ENCODE data around the gene DUS3L. TPM values are rescaled to one million over a fixed set of nuclear protein-coding genes. Genes with fewer than 3 reads are reported as not detected.

Gene DUS3L
- total and polyA plus RNA-seq, 7 experiments from 2014 or later, result 33.1 to 179 (median 77.7) TPM

- Histone ChIP-seq H3K27me3 (ENCODE audit: control insufficient read depth in 2 of 2, insufficient read depth in 2 of 2, low read length in 2 of 2) (no peaks in the 10 kb centered on the region), H3K9me3 (ENCODE audit: control insufficient read depth in 2 of 3, low read length in 3 of 3) (no peaks in the 10 kb centered on the region), H3K27ac (ENCODE audit: low read depth, low read length) (no peak overlapping the region), H3K4me1 (ENCODE audit: control insufficient read depth in 2 of 2, insufficient read depth in 2 of 2, low read length in 2 of 2) (peaks cover 6 to 10% of the 10 kb centered on the region in 2 donors), H3K36me3 (ENCODE audit: control insufficient read depth in 2 of 3, insufficient read depth in 3 of 3, low read length in 3 of 3) (no peaks in the 10 kb centered on the region), H3K4me3 (ENCODE audit: low read length) (no peak overlapping the region)
- intact Hi-C loops (cut with micrococcal nuclease), result no loop called here
- H3K4me1 Mint-ChIP-seq, result peaks cover 0 to 10% (median 3%) of the 10 kb centered on the region in 7 donors
- no peaks in the 10 kb centered on the region for H3K9me3 Mint-ChIP-seq
- H3K4me3 Mint-ChIP-seq, result no peak overlapping the region
- DNase-seq (no peak), ATAC-seq (no peak)
- ChIA-PET CTCF (no interaction called here), POLR2A (no interaction called here)
- peak overlapping the region in 1 of 9 donors; percentile 58 for H3K27ac Mint-ChIP-seq
- H3K27me3 Mint-ChIP-seq, result peaks cover 0 to 9% (median 0%) of the 10 kb centered on the region in 5 donors
- no peaks in the 10 kb centered on the region for H3K36me3 Mint-ChIP-seq
Observed at GRCh38 chr19:5832527-5833216, 41.7 kb upstream of the DUS3L start.

GRCh38 chr19:5832061-5832460 lies 41.1 kb upstream of the DUS3L start:
- Histone ChIP-seq H3K4me1 (ENCODE audit: control insufficient read depth in 2 of 2, insufficient read depth in 2 of 2, low read length in 2 of 2) (peaks cover 10 to 11% of the 10 kb centered on the region in 2 donors), H3K9me3 (ENCODE audit: control insufficient read depth in 2 of 3, low read length in 3 of 3) (no peaks in the 10 kb centered on the region), H3K4me3 (ENCODE audit: low read length) (no peak overlapping the region), H3K27ac (ENCODE audit: low read depth, low read length) (no peak overlapping the region), H3K36me3 (ENCODE audit: control insufficient read depth in 2 of 3, insufficient read depth in 3 of 3, low read length in 3 of 3) (no peaks in the 10 kb centered on the region), H3K27me3 (ENCODE audit: control insufficient read depth in 2 of 2, insufficient read depth in 2 of 2, low read length in 2 of 2) (no peaks in the 10 kb centered on the region)
- CTCF ChIA-PET, result no interaction called here
- H3K36me3 Mint-ChIP-seq, result no peaks in the 10 kb centered on the region
- peaks cover 3 to 14% (median 6%) of the 10 kb centered on the region in 7 donors for H3K4me1 Mint-ChIP-seq
- DNase-seq (no peak), ATAC-seq (no peak)
- peak overlapping the region in 1 of 9 donors; percentile 58 for H3K27ac Mint-ChIP-seq
- H3K27me3 Mint-ChIP-seq, result peaks cover 0 to 10% (median 0%) of the 10 kb centered on the region in 5 donors
- peaks cover 0 to under 1% (median 0%) of the 10 kb centered on the region in 11 donors for H3K9me3 Mint-ChIP-seq
- intact Hi-C loops (cut with micrococcal nuclease), result no loop called here
- POLR2A ChIA-PET, result no interaction called here
- H3K4me3 Mint-ChIP-seq, result no peak overlapping the region

DNA sequence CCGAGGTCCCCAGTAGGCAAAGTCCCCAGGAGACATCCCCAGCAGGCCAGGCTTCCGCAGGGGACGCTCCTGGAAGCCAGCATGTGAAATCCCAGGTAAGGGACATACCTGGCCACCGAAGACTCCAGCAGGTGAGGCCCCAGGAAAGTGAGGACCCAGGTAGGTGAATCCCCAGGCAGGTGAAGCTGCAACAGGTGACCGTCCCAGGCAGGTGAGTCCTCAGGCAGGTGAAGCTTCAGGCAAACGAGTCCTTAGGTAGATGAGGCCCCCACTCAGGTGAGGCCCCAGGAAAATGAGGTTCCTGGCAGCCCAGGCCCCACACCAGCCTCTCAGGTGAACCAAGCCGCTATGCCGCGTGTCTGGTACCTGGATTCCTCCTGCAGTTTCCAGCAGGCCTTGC lies 40.2 kb upstream of the DUS3L start:
- peaks cover 5 to 19% (median 10%) of the 10 kb centered on the region in 7 donors for H3K4me1 Mint-ChIP-seq
- ChIA-PET CTCF (no interaction called here), POLR2A (no interaction called here)
- H3K36me3 ChIP-seq (ENCODE audit: control insufficient read depth in 2 of 3, insufficient read depth in 3 of 3, low read length in 3 of 3), result no peaks in the 10 kb centered on the region
- H3K4me1 ChIP-seq (ENCODE audit: control insufficient read depth in 2 of 2, insufficient read depth in 2 of 2, low read length in 2 of 2), result peaks cover 10 to 17% of the 10 kb centered on the region in 2 donors
- ATAC-seq, result no peak
- H3K27me3 ChIP-seq (ENCODE audit: control insufficient read depth in 2 of 2, insufficient read depth in 2 of 2, low read length in 2 of 2), result no peaks in the 10 kb centered on the region
- H3K4me3 ChIP-seq (ENCODE audit: low read length), result no peak overlapping the region
- no peak overlapping the region for H3K27ac Mint-ChIP-seq
- H3K9me3 Mint-ChIP-seq, result peaks cover 0 to 1% (median 0%) of the 10 kb centered on the region in 11 donors
- intact Hi-C loops (cut with micrococcal nuclease), result no loop called here
- H3K36me3 Mint-ChIP-seq, result no peaks in the 10 kb centered on the region
- no peak for DNase-seq
- H3K4me3 Mint-ChIP-seq, result peak overlapping the region in 1 of 10 donors; percentile 7
- no peaks in the 10 kb centered on the region for H3K9me3 ChIP-seq (ENCODE audit: control insufficient read depth in 2 of 3, low read length in 3 of 3)
- no peak overlapping the region for H3K27ac ChIP-seq (ENCODE audit: low read depth, low read length)
- H3K27me3 Mint-ChIP-seq, result peaks cover 0 to 10% (median 0%) of the 10 kb centered on the region in 5 donors

- intact Hi-C loops (cut with micrococcal nuclease), result loop anchor here in 1 of 2 donors (2.0 to 5.0 kb wide), 2 partner anchors 133 to 533 kb away; partner anchors contain the start of gene CLPP
- Mint-ChIP-seq H3K27me3 (peaks cover 0 to 10% (median 0%) of the 10 kb centered on the region in 5 donors), H3K36me3 (no peaks in the 10 kb centered on the region), H3K9me3 (peaks cover 0 to 1% (median 0%) of the 10 kb centered on the region in 11 donors), H3K27ac (peak overlapping the region in 4 of 9 donors; percentile 37 to 77 (median 51)), H3K4me3 (peak overlapping the region in 9 of 10 donors; percentile 16 to 95 (median 58)), H3K4me1 (peaks cover 5 to 19% (median 10%) of the 10 kb centered on the region in 7 donors)
- H3K36me3 ChIP-seq (ENCODE audit: control insufficient read depth in 2 of 3, insufficient read depth in 3 of 3, low read length in 3 of 3), result no peaks in the 10 kb centered on the region
- ChIA-PET CTCF (interaction anchor here (1.3 kb wide), 1 partner anchor 9 kb away, joined by 4 read pairs; the partner anchor contains the start of gene FUT6), POLR2A (interaction anchor here (2.6 to 3.5 kb wide), 3 partner anchors 26 to 74 kb away, joined by 22 to 43 read pairs (median 26); partner anchors contain the start of genes DUS3L, NDUFA11, NRTN and VMAC)
- H3K27me3 ChIP-seq (ENCODE audit: control insufficient read depth in 2 of 2, insufficient read depth in 2 of 2, low read length in 2 of 2), result no peaks in the 10 kb centered on the region
- H3K9me3 ChIP-seq (ENCODE audit: control insufficient read depth in 2 of 3, low read length in 3 of 3), result no peaks in the 10 kb centered on the region
- no peak for DNase-seq
- H3K27ac ChIP-seq (ENCODE audit: low read depth, low read length), result no peak overlapping the region
- no peak for ATAC-seq
- peaks cover 10 to 17% of the 10 kb centered on the region in 2 donors for H3K4me1 ChIP-seq (ENCODE audit: control insufficient read depth in 2 of 2, insufficient read depth in 2 of 2, low read length in 2 of 2)
- H3K4me3 ChIP-seq (ENCODE audit: low read length), result no peak overlapping the region
Observed at GRCh38 chr19:5829567-5830310, 38.8 kb upstream of the DUS3L start.

GRCh38 chr19:5828661-5829566 lies 38.0 kb upstream of the DUS3L start:
- H3K4me1 ChIP-seq (ENCODE audit: control insufficient read depth in 2 of 2, insufficient read depth in 2 of 2, low read length in 2 of 2), result peaks cover 10 to 17% of the 10 kb centered on the region in 2 donors
- no peaks in the 10 kb centered on the region for H3K36me3 ChIP-seq (ENCODE audit: control insufficient read depth in 2 of 3, insufficient read depth in 3 of 3, low read length in 3 of 3)
- Mint-ChIP-seq H3K4me1 (peaks cover 5 to 19% (median 10%) of the 10 kb centered on the region in 7 donors), H3K4me3 (peak overlapping the region; percentile 91 to 100 (median 97)), H3K9me3 (peaks cover 0 to 1% (median 0%) of the 10 kb centered on the region in 11 donors), H3K27me3 (peaks cover 0 to 9% (median 0%) of the 10 kb centered on the region in 5 donors), H3K36me3 (no peaks in the 10 kb centered on the region), H3K27ac (peak overlapping the region; percentile 94 to 100 (median 97))
- ATAC-seq (no peak), DNase-seq (peak in 5 of 9 donors; percentile 6 to 44 (median 15))
- intact Hi-C loops (cut with micrococcal nuclease), result loop anchor here (1.0 to 5.0 kb wide), 9 partner anchors 25 to 533 kb away; partner anchors contain the start of genes VMAC (in 2 of the 2), CATSPERD (in 1 of the 2), CLPP (in 1 of the 2) and DUS3L (in 1 of the 2)
- peak overlapping the region; percentile 80 for H3K27ac ChIP-seq (ENCODE audit: low read depth, low read length)
- H3K27me3 ChIP-seq (ENCODE audit: control insufficient read depth in 2 of 2, insufficient read depth in 2 of 2, low read length in 2 of 2), result no peaks in the 10 kb centered on the region
- CTCF ChIA-PET, result interaction anchor here (0.7 to 3.8 kb wide), 6 partner anchors 10 to 194 kb away, joined by 3 to 20 read pairs (median 4); partner anchors contain the start of genes FUT6 and NRTN
- no peaks in the 10 kb centered on the region for H3K9me3 ChIP-seq (ENCODE audit: control insufficient read depth in 2 of 3, low read length in 3 of 3)
- POLR2A ChIA-PET, result interaction anchor here (0.7 to 3.5 kb wide), 11 partner anchors 20 to 371 kb away, joined by 3 to 43 read pairs (median 4); partner anchors contain the start of genes CATSPERD, DUS3L, LONP1 and NDUFA11
- peak overlapping the region; percentile 76 for H3K4me3 ChIP-seq (ENCODE audit: low read length)

Data from naive thymus-derived CD4-positive, alpha-beta T cell (primary cell).